Activated CD4-positive, alpha-beta T cell treated with anti-CD3 and anti-CD28 coated beads, Interleukin-10, Interleukin-2, amounts not matched to agents 100 ng/mL and 50 ng/mL, durations not matched to agents 16 hours and 8 hours (primary cell): ENCODE measurements around the gene PPFIBP2.

Experiments
- DNase-seq: peaks from one replicate; pipeline ENCODE4 v3.0.0-alpha.2; 2020

Gene PPFIBP2

DNA sequence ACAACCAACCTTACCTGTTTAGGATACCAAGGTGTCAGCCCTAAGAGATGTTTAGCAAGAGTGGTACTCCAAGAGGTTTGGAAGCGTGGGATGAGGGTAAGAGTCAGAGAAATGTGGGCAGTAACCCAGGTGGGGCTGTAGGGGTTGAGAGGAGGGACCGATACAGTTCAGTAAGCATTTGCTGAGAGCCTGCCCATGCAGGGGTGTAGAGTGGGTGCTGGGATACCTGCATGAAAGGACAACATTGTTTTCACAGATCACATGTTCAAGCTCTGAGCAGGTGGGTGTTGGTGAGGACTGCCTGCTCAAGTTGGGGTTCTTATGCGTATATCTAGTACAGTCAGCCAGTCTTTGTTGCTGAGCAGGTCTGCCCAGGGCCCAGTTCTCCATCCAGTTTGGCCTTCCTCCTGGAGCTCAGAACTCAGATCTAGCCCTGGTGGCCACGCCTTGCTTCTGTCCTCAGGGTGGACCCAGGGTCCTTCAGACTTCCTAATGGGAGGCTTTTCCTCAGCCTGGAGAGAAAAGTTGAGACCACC, 14.8 kb downstream of the PPFIBP2 start:
- DNase-seq = no peak

DNA sequence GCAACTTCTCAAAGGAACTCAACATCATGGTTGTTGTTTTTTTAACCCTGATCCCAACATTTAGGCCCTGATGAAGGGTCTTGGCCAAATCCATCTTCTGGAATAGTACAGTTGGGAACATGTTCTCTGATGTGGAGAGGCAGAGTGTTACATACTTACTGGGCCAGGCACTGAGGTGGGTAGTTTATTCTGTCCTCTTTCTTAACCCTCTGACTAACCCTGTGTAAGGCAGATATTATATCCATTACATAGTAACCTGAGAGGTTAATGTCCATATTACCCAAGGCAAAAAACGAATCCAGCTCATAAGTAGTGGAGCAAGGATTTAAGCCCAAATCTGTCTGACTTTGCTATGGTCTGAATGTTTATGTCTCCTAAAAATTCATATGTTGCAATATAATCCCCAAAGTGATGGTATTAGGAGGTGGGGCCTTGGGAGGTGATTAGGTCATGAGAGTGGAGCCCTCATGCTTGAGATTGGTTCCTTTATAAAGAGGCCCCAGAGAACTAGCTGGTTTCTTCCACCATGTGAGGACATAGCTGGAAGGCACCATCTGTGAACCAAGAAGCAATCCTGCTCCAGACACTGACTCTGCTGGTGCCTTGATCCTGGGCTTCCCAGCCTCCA, 16.3 kb downstream of the PPFIBP2 start:
- no peak for DNase-seq

DNA sequence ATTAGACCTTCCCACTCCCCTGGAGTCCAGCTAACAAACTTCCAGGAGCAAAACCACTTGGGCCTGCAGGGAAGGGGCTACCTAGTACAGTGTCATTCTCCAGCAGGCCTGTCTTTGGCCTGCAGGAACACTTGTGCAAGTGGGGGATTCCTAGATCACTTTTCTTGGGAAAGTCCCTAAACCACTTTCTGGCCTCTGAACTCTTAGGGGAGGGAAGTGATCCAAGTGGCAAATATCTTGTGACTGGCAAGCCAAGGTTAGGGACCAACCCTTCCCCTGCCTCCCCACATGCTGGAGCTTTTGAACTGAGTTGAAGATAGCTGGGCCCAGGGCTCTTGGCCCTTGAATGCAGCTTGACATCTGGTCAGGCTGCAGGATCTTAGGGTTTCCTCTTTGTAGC, 17.2 kb downstream of the PPFIBP2 start:
- no peak for DNase-seq

DNA sequence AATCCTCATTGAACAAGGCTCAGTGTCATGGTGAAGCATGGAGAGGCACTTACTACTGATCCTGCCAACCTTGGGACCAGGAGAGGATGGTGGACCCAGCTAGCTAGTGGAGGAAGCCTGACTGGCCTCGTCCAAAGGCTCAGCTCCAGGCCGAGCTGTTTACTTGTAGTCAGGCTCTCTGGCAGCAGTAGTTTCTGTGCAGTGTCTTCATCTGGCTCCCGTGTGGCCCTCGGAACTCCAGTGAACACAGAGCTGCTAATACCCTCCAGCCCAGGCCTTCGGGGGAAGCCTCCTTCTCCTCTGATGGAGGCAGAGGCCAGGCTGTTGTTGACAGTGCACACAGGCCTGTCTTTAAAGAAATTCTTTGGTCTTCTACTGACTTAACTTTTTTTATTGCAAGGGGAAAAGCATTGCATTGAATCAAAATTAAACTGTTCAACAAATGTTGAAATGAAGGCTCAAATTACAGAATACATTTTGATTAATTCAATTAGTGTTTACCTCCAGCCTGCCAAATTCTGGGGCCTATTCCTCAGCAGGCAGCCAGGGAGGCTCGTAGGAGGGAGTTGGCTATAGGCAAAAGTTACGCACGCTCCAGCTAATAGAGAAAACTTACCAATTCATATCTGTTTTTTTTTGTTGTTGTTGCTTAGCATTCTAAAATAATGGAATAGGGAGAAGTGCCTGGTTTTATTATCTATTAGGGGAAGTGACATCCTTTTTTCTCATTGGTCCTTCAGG, 18.8 kb downstream of the PPFIBP2 start:
- no peak for DNase-seq

DNA sequence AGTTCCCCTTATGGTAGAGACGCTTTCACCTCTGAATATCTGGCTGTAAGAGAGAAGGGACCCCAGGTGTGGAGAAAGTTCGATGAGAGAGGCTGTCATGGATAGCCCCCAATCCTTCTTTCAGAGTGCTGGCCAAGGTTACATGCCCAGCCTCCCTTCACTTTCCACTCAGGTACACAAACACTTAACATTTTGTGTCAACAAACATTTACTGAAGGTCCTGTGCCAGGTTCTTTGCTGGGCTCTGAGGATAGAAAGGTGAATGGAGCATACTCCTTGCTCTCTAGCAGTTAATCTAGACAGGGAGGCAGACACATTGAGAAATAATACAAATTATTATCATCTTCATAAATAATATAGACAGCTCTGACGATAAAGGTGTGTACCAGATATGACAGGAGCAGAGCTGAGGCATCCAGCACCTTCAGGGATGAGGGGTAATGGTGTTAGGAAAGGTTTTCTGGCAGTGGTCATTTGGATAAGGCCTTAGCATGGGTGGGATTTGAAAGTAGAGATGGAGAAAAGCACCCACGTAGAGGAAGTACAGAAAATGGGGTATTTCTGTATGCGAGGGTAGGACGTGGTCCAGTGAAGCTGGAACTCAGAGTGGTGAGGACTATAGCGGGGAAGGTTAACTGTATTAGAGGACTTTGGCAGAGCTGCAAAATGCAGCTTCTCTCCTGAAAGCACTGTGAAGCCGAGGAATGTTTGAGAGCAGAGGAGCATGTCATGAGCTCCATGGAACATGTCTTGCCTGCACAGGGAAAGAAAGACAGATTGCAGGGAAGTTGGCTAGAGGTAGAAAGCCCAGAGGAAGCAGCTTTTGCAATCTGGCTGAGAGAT, 19.6 kb downstream of the PPFIBP2 start:
- no peak for DNase-seq

DNA sequence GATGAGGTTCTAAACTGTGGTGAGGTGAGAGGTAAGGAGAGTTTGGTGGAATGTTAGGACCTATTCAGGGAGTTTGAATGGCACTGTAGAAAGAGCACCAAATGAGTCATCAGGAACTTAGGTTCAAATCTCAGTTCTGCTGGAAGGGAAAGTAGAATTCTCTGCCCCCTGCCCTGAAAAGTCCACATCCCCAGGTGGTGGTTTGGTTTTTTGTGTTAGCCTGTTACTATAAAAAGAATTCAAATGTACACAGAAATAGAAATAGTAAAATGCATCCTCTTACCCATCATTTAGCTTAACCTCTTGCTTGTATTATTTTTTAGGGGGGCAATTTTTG, 20.2 kb downstream of the PPFIBP2 start:
- DNase-seq = no peak

DNA sequence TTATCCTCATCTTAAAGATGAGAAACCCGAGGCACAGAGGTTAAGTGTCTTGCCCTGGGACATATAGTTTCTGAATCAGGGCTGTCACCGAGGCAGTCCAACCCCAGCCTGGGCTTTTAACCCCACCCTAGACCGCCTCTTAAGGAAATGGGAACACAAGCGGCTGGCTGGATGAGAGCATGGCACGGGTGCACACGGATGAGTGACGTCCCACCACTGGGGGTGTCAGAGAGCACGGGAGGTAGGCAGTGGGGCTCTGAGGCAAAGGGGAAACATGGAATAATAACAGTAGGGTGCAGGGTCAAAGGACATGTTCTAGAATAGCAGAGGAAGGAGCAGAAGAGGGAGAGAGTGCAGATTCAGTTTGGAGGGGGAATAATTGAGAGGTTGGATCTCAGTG, 22.3 kb downstream of the PPFIBP2 start:
- DNase-seq = no peak

DNA sequence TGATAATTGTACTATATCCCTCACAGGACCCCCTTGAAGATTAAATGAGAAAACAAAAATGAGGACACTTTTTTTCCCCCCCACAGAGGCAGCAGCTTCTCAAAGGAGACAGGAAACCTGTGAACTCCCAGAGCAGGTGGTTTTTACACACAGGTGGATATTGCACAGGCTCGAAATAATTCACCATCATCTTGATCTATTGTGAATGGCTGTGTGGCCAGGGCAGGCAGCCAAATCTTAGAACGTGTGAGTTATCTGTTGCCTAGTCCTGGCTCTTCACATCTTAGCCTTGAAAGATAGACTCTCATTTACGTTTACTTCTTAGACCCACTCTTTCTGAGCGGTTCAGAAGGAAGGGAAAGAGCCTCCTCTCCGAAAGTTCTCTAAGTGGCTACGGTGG, 23.5 kb downstream of the PPFIBP2 start:
- DNase-seq = no peak

DNA sequence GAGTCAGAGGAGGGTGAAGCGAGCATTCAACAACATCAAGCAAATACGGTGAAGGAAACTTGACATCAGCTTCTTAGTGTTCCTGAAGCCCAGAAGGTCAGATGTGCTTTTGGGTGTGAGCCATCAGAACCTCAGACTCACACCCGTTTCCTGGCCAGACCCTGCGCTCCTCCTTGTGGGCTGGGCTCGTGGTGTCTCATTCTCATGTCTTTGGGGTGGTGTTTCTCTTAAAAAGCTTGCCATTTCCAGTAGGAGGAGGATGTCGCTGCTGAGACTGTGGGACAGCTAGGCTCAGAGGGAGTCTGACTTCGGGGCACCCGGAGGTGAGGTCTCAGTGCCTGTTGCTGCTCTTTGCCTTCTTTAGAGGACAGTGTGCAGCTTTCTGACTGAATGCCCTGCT, 24.2 kb downstream of the PPFIBP2 start:
- DNase-seq = peak; percentile 23

DNA sequence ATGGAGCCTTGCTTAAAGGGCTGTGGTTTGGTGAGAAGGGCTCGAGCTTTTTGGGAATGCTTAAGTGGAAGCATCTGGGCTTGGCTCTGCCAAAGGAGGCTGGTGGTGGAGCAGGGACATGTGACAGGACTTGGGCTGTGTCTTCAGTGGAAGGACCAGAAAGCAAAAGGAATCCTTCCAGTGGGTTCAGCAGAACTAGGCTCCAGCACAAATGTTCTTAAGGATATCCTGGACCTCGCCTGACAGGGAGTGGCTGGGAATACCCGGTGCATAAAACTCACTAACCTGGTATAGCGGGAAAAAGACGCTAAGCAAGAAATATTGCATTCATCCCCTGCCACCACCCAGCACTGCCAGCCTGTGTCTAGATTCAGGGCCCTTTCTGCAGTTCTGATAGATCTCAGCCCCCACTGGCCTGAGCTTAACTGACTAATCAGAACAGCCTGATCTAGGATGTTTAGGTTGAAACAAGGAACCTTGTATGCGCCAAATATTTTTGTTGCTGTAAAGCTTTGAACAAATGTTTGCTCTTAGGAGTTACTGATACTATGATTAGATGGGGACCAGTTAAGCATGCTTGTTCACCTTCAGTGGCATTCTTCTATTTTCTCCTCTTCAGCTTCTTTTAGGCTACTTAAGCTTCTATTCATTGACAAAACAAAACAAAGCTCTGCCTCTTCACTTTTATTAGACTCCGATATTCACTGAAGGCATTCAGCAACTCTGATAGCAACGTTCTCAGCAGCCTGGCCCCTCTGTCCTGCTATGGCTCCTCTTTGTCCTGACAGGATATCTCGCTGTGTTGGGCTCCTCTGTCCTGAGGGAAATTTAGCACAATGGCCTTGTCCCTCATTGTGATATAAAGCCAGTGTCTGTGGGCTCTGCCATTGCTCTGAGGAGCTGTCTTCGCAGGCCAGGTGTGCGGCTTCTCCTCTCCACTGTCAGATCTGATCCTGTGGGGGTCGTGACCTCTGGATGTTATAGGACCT, 25.0 kb downstream of the PPFIBP2 start:
- DNase-seq = no peak

DNA sequence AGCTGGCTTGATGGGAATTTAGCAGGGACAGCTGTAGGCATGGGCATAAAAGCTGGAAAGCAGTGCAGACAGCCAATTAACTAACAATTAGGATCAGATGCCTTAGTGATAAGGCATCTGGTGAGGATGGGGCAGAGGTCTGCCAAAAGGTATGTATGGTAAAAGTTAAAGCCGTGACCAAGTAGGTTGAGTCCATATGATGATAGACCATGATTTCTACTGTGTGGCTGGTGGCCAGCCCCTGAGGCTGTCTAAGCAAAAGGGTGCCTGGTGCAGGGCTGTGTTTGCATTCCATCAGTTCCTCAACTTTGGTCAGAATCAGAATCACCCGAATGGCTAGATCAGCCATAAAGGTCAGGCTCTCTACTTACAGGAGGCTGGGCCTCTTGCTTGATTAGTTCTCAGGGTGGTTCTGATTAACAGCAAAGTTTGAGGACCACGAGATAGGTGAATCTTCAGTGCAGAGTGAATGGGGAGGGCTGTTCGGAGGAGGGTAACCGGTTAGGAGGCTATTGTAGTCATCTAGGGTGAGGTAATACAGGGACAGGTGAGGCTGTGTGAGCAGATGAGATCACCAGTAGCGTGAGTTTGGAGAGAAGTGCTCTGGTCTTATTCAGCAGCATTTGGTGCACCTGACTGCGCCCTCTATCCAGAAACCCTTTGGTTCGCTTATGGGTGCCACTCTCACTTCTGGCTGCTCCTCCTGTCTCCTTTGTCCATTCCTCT, 27.2 kb downstream of the PPFIBP2 start:
- DNase-seq = no peak

DNA sequence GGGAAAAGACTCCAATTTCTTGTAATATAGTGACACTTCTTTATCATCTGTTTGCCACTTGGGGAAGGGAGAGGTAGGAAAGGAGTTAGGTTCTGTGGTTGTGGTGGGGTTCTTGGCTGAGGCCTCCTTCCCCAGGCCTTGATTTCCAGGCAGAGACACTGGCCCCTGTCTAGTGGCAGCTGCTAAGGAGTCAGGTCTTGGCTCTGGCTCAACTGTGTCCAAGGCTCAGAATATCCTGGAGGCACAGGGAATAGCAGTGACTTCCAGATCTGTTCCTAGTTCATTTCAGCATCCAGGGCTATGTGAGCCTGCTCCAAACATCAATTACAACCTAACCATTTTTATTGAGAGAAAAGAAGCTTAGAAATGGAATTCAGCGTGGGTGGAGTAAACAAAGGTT, 29.5 kb downstream of the PPFIBP2 start:
- no peak for DNase-seq

DNA sequence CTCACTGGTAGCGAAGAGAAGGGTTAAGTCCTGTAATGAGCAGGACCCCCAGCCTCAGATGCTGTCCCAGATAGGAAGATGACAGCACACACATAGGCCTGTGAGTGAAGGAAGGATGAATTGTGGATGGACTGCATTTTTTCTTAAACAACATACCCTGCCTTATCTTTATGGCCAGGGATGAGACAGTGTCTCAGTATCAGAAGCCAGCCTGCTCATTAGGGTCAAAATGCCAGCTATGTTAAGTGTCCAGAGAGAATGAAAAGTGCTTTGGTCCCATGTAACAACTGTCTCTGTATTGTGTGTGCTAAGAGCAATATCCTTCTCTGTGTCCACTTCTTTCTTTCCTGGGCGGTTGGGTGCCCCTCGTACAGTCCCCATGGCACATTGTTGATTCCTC, 30.2 kb downstream of the PPFIBP2 start:
- no peak for DNase-seq

DNA sequence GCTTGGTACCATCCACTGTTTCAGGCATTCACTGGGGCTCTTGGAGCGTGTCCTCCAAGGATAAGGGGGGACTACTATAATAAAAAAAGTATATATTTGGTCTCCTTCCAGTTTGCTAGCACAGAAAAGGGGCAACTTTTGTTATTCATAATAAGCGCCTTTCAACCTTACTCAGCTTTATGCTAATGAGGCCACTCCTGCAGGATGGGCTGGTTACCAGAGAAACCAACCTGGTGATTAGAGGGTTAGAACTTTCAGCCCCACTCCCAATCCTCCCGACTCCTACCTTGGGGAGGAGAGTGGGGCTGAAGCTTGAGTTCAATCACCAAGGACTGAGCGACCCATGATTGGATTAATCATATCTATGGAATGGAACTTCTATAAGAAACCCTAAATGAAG, 31.8 kb downstream of the PPFIBP2 start:
- no peak for DNase-seq

DNA sequence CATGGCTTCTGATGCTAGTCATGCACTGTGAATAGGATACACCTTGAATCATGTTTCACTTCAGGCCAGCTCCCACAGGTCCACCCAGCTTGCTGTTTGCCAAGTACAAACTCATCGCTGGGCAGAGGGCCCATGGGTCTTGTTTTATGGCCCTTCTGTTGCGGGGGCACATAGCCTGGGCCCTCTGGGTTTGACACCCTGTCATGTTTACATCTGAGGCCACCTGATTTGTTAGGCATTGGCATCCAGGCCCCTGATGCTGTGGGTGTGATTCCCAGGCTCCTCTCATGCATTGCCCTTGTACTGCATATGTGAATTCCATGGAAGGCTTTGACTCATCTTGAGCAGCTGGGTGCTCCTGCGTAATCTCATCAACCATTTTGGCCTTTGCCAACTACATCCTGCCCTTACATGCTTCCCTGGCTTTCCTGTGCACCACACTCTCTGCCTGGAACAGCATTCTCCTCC, 32.6 kb downstream of the PPFIBP2 start:
- DNase-seq = no peak

DNA sequence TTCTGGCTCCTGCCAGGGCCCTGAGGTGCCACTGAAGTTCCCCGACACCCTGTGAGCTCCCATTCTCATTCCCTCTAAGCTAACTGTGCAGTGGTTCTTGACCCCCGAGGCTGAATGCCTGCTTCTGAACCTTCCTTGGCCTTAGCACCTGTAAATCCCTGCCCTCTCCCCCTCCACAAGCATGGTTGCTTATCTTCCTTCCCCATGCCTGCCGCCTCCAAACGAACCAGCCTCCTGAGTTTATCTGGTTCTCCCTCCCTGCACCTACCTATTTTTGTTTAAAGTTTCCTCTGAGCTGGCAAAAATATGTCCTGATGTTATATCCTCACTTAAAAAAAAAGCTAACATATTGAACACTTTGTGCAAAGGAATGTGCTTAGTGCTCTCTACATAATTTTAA, 33.9 kb downstream of the PPFIBP2 start:
- DNase-seq = no peak

DNA sequence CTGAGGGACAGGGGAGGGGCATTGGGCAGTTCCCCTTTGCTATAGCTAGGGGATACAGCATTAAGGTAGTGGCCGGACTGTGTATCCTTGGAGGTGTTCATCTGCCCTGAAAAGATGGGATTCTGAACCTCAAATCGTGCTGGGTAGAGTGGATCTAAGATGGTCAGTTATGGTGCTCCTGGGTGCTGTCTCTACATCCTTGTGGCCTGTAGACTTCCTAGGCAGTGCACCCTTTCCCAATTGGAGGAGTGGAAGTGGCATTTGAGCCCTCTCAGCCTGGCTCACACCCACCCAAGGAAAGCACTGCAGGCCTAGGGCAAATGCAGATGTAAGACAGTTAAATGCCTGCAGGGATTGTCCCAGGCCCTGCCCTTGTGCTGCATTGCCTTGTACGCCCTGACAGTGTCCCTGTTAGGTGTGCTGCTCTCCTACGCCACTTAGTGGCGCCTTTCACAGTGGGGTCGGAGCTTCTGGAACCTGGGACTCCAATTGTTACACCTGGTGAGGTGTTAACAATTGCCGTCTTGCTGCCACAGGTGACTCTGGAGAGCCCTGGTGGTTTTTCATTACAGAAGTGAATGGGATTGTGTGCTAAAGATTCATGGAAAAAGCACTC, 35.0 kb downstream of the PPFIBP2 start:
- DNase-seq = peak; percentile 28

DNA sequence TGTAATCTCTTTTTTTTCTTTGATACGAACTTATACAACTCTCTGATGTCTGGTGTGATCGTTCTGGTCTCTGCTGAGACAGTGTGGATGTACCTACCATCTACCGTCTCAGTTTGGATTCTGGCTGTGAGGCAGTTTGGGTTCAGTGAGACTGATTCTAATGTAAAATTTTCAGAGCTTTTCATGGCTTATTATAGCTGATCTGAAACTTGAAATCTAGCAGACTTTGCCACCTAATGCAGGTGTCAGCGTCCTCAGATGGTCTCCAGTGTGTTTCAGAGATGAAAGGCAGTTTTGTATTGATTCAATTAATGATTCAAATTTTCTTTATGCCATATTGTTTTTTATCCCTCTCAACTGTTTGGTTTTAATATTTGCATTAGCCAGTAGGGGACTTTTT, 35.9 kb downstream of the PPFIBP2 start:
- DNase-seq = no peak

DNA sequence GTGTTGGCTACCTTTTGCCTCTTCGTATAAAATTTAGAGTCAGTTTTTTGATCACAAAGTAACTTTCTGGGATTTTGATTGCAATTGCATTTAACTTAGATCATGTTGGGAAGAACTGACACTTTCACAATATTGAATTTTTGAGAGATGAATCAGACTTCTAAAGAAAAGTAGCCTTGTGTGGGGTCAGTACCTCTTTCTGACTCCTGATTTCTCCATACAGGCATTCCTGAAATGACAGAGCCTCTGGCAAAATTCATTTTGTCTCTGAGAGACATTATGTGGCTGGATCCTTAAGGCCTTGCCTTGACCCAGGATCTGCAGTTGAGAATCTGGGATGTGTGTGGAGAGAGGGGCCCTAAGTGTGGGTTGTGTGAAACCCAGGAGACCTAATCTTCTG, 37.8 kb downstream of the PPFIBP2 start:
- DNase-seq = no peak

DNA sequence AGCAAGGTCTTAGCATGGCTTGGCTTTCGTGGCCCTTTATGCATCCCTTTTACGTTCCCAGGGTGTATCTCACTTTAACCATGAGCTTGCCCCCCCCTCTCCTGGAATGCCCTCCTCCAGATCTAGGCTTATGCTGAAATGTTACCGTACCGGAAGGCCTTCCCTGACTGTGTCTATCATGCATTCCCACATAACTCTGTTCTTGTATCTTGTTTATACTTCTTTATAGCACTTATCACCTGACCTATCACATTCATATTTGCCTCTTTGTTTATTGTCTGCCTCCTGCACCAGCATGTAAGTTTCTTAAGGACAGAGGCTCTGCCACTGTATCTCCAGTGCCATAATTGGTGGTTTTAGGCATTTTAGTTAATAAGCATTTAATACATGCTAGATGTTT, 38.9 kb downstream of the PPFIBP2 start:
- DNase-seq = no peak

DNA sequence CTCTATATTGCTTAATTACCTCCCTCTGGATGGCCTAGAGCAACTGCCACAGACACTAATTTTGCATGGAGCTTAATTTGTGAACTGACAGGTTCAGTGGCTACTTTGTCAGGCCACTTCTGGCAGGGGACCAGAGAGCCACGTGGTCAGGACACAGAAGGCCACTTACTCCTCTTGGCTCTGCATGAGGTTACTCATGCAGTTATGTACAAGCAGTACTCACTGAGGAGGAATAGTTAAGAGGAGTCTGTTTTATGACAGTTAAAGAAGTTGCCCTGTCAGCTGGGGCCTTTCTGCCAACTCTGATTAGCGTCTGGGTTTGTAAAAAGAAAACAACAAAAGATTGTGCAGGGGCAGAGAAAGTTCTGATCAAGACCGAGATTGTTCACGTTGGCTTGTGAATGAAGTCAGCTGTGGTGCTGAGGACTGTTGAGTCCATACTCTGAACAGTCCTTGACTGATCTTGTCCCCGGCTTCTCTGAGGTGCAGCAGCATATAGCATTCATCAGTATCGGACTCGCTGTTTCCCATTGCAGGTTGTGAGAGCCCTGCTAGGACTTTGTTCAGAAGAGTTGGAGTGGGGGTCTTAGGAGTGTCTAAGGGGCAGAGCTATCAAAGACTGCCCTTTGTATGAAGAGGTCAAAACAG, 41.4 kb downstream of the PPFIBP2 start:
- no peak for DNase-seq
